Measurements from ENCODE around the gene COL2A1.

COL2A1 gene

GRCh38 chr12:47983541-47984115, 20.6 kb downstream of the COL2A1 start:
- TF ChIP-seq CTCF (IDR thresholded peaks at IDR 0.05; ENCODE audit: low read length) (no peak), EZH2 (IDR thresholded peaks at IDR 0.05; ENCODE audit: borderline replicate concordance, low read length) (no peak)
- H3K4me3 ChIP-seq (ENCODE audit: low read depth, low read length, poor library complexity, severe bottlenecking) = no peak overlapping the region
- no peaks in the 10 kb centered on the region for H4K20me1 ChIP-seq (ENCODE audit: insufficient read depth, low read length)
- no peak overlapping the region for H2AFZ ChIP-seq (ENCODE audit: low read length)
- peaks cover 10% of the 10 kb centered on the region; the same call in 1 of the 2 replicates for H3K27me3 ChIP-seq (ENCODE audit: insufficient read depth, low read length)
- no peaks in the 10 kb centered on the region for H3K4me1 ChIP-seq (ENCODE audit: insufficient read depth, low read length, severe bottlenecking)
- H3K4me2 ChIP-seq (ENCODE audit: low read length) = no peak overlapping the region
- H3K27ac ChIP-seq (ENCODE audit: low read depth, low read length, poor library complexity, severe bottlenecking) = no peak overlapping the region
- H3F3A ChIP-seq (ENCODE audit: insufficient read depth, low read length) = no peaks in the 10 kb centered on the region
- no peak overlapping the region for H3K9ac ChIP-seq (ENCODE audit: low read length)
- H3K9me2 ChIP-seq (ENCODE audit: low read depth, low read length) = no peaks in the 10 kb centered on the region
- no peaks in the 10 kb centered on the region for H3K79me2 ChIP-seq (ENCODE audit: insufficient read depth, low read length)
- H3K36me3 ChIP-seq (ENCODE audit: insufficient read depth, low read length) = no peaks in the 10 kb centered on the region
- no peaks in the 10 kb centered on the region for H3K9me3 ChIP-seq (ENCODE audit: low read length)

- no peaks in the 10 kb centered on the region for H3K4me1 ChIP-seq (ENCODE audit: insufficient read depth, low read length, severe bottlenecking)
- no peaks in the 10 kb centered on the region for H3K9me3 ChIP-seq (ENCODE audit: low read length)
- H3K36me3 ChIP-seq (ENCODE audit: insufficient read depth, low read length) = no peaks in the 10 kb centered on the region
- H3K27me3 ChIP-seq (ENCODE audit: insufficient read depth, low read length) = peaks cover 14% of the 10 kb centered on the region; the same call in 1 of the 2 replicates
- H4K20me1 ChIP-seq (ENCODE audit: insufficient read depth, low read length) = no peaks in the 10 kb centered on the region
- H3K79me2 ChIP-seq (ENCODE audit: insufficient read depth, low read length) = no peaks in the 10 kb centered on the region
- H3K9ac ChIP-seq (ENCODE audit: low read length) = no peak overlapping the region
- TF ChIP-seq CTCF (IDR thresholded peaks at IDR 0.05; ENCODE audit: low read length) = no peak
- no peak for TF ChIP-seq EZH2 (IDR thresholded peaks at IDR 0.05; ENCODE audit: borderline replicate concordance, low read length)
- no peaks in the 10 kb centered on the region for H3F3A ChIP-seq (ENCODE audit: insufficient read depth, low read length)
- no peak overlapping the region for H2AFZ ChIP-seq (ENCODE audit: low read length)
- no peak overlapping the region for H3K4me2 ChIP-seq (ENCODE audit: low read length)
- H3K27ac ChIP-seq (ENCODE audit: low read depth, low read length, poor library complexity, severe bottlenecking) = no peak overlapping the region
- H3K9me2 ChIP-seq (ENCODE audit: low read depth, low read length) = no peaks in the 10 kb centered on the region
- H3K4me3 ChIP-seq (ENCODE audit: low read depth, low read length, poor library complexity, severe bottlenecking) = no peak overlapping the region
Observed at GRCh38 chr12:47982770-47983169, 21.5 kb downstream of the COL2A1 start.

DNA sequence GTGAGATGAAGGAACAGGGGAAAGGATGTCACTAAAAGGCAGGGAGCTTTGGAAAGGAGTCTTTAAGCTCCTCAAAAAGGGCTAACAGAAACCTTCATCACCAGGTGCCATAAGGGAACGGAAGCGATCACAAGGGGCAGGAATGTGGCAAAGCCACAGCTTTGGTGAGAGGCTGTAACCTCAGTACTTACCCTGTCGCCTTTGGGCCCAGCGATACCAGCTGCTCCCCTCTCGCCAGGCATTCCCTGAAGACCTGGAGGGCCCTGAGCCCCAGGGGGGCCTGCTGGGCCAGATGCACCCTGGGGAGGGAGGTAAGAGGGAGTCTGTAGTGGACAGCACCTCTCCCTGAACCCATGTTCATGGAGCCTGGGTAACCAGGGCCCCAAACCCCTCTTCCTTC, 22.0 kb downstream of the COL2A1 start:
- peaks cover 15% of the 10 kb centered on the region; the same call in 1 of the 2 replicates for H3K27me3 ChIP-seq (ENCODE audit: insufficient read depth, low read length)
- no peaks in the 10 kb centered on the region for H4K20me1 ChIP-seq (ENCODE audit: insufficient read depth, low read length)
- no peaks in the 10 kb centered on the region for H3K9me2 ChIP-seq (ENCODE audit: low read depth, low read length)
- no peaks in the 10 kb centered on the region for H3F3A ChIP-seq (ENCODE audit: insufficient read depth, low read length)
- no peak overlapping the region for H3K4me3 ChIP-seq (ENCODE audit: low read depth, low read length, poor library complexity, severe bottlenecking)
- no peak overlapping the region for H3K27ac ChIP-seq (ENCODE audit: low read depth, low read length, poor library complexity, severe bottlenecking)
- no peaks in the 10 kb centered on the region for H3K79me2 ChIP-seq (ENCODE audit: insufficient read depth, low read length)
- no peak overlapping the region for H2AFZ ChIP-seq (ENCODE audit: low read length)
- H3K36me3 ChIP-seq (ENCODE audit: insufficient read depth, low read length) = no peaks in the 10 kb centered on the region
- no peaks in the 10 kb centered on the region for H3K9me3 ChIP-seq (ENCODE audit: low read length)
- H3K4me2 ChIP-seq (ENCODE audit: low read length) = no peak overlapping the region
- H3K4me1 ChIP-seq (ENCODE audit: insufficient read depth, low read length, severe bottlenecking) = no peaks in the 10 kb centered on the region
- no peak overlapping the region for H3K9ac ChIP-seq (ENCODE audit: low read length)
- TF ChIP-seq EZH2 (IDR thresholded peaks at IDR 0.05; ENCODE audit: borderline replicate concordance, low read length) = no peak
